HG03139 (cell line): Measurements from ENCODE around the gene TRNT1.

Experiments used
- ATAC-seq: cut with Tn5 transposase; IDR thresholded peaks from one replicate; pipeline ENCODE4 v1.9.1; 2021; ENCODE audit not compliant: unreplicated experiment

The TRNT1 gene

GRCh38 chr3:3126477-3127431 is at the start of gene TRNT1:
TRNT1 (plus strand) TSS chr3:3126940; CDS start chr3:3129041, 2,101 bp downstream.
- ATAC-seq: peak; percentile 96

GRCh38 chr3:3080309-3080708 is 46.4 kb upstream of the TRNT1 start:
- no peak for ATAC-seq

DNA sequence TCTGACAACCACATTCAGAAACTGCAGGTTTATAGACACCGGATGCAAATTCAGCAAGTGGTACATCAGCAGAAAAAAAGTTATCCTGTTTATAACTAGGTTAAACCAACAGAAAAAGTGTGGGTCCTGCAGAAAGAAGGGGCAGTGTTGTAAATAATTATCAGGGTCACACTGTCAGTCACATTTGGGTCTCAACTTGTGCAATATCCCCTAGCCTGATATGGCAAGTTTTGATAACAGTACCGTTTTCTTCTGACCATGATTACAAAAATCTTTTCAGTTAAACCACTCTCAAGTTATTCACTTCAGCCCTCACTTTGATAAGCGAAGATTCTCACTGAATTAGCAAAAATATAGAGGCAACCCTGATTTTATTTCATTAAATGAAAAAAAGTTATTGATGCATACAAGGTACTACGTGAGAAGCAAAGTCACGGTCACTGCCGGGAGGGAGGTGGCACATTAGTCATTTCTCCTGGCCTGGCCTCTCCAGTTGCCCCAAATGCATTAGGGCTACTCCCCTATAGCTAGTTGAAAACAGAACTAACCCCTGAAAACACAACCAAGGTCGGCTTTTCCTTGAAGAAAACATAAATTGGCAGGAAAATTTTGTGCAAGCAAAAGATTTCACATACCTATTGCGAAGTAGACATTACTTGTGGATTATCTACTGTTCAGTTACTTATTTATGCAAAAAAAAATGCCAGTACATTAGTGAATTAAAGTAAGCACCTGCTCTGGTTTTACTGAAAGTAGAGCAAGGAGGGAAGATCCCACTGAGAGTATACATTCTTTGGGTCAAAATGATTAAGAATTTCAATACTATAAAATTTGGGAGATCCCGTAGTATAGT is 45.1 kb upstream of the TRNT1 start:
- peak; percentile 44 for ATAC-seq

GRCh38 chr3:3082234-3082924 is 44.4 kb upstream of the TRNT1 start:
- peak; percentile 77 for ATAC-seq

- no peak for ATAC-seq
Observed at GRCh38 chr3:3084890-3085289, 41.9 kb upstream of the TRNT1 start.

DNA sequence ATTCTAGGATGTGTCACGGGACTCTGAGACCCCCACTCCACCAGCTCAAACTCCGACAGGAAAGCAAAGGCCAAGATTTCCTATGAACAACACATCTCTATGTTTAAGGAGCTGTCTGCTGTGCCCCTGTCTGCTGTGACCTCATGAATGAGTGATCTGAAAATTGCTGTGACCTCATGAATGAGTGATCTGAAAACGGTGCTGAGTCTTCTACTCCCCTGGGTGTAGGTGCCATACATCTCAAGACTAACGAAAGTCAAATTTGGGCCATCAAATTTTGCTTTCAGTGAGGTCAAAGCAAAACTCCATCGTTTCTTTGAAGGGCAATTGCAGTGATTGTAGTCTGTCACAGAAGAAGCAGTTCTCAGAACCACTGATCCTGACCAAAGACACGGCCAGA is 41.0 kb upstream of the TRNT1 start:
- no peak for ATAC-seq

- no peak for ATAC-seq
Observed at GRCh38 chr3:3086239-3086638, 40.5 kb upstream of the TRNT1 start.

DNA sequence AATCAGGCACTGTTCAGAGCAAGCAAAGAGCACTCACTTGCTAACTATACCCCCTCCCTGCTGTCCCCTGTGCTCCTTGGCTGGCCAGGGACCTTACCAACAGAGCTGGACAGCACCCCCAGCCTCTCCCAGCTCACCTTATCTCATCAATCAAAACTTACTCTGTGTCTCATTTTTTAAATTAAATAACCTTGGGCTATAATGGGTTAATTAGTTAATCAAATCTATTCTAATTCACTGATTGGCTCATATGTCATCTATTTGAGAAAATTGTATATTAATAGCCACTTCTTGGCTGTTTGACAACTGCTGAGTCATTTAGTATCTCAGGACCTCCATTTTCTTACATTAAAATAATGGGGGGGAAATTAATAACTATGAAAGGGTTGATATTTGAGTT is 39.5 kb upstream of the TRNT1 start:
- ATAC-seq: no peak

- no peak for ATAC-seq
Observed at GRCh38 chr3:3087716-3088465, 38.8 kb upstream of the TRNT1 start.

- ATAC-seq: peak; percentile 98
Observed at GRCh38 chr3:3089017-3089416, 37.7 kb upstream of the TRNT1 start.

- ATAC-seq: no peak
Observed at GRCh38 chr3:3097958-3098357, 28.8 kb upstream of the TRNT1 start.

DNA sequence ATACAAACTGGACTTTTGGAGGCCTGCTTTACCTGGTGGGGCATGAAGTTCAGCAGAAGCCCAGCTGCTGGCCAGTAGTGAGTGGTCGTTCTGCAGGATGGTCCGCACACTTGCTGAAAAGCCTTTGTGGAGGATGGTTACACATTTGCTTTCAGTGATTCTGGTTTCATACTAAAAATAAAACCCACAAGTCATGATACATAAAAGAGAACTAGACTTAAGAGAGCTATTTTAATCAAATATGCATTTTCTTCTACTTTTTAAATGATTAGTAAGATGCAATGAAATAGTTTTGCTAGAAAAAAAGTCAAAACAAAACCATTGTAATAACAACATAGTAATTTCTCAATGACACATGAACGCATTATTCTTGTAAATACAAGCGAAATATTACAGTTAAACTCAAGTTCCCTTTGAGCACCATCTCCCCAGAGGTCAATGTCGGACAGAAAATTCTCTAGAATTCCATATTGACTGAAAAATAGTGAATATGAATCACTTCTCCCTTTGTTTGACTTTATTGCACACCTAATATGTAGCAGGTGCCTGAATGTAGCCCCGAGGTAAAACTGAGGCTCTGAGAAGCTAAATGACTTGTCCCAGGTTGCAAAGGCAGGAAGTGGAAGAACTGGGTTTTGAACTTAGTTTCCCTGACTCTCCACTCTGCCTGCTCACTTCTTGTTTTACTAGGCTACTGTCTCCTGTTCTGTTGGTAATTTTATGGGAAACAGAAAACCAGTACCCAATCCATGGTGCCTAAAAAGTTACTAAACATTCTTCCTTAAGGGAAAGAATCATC is 24.9 kb upstream of the TRNT1 start:
- no peak for ATAC-seq

GRCh38 chr3:3102751-3103150 is 24.0 kb upstream of the TRNT1 start:
- no peak for ATAC-seq

DNA sequence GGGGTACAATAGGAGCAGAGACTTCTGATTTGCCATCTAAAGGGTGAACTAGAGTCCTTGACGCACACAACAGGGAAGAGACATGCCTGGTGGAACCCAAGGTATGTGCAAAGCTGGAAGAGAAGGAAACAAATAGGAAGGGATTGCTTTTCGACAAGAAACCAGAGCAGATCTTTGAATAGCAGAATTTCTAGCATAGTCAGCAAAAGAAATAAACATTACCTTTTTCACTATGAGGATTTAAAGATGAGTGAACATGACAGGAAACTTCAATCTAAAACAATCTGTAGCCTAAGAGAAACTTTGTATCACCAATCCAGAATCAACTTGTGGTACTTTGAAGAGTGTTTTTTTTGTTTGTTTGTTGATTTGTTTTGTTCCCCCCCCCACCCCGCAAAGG is 21.5 kb upstream of the TRNT1 start:
- no peak for ATAC-seq

DNA sequence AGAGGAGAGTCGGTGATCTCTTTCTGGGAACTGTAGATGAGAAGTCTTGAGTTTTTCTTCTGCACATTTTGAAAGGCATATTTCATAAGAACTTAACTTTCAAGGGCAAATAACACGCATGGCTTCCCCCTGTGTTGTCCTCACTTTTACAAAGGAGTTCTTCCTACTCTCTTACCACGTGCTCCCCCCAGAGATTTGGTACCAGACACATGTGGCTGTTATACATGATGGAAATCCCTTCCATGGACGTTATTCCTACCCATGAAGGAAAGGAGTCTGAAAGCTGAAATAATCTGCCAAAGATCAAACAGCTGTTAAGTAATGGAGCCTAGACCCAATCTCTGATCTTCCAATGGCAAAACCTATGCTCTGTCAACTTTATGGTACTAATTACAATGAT is 20.9 kb upstream of the TRNT1 start:
- no peak for ATAC-seq

DNA sequence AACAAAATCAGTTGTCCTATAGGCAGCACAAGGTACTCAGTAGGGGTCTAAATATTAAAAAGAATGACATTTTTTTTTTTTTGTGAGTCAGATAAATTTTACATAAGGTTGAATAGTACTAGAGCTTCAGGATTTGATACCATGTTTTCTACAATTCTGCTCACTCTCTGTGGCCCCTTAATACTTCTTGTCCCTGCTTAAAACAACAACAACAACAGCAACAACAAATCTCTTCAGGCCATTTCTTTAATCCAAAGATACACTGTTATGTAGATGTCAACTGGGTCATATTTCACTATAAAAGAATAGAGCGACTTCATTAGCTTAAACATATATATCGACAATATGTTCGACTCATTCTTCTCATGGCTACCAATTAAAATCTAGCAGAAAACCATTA is 19.6 kb upstream of the TRNT1 start:
- no peak for ATAC-seq

- ATAC-seq: no peak
Observed at GRCh38 chr3:3107858-3108257, 18.9 kb upstream of the TRNT1 start.

GRCh38 chr3:3109407-3110298 is 17.1 kb upstream of the TRNT1 start:
- ATAC-seq: no peak

DNA sequence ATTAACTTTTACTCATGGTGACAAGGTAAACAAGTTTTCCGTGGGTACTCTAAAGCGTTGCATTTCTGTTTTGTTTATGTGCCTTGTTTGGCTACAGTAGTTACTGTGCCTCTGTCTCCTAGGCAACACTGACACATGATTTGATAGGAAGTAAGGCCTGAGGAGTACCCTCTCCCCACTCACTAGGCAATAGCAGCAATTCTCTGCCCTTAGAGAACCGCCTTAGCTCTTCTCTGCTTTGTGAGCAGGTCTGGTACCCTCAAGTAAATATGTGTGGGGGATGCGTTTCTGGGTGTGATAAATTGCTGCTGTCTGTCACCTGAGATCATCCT is 16.5 kb upstream of the TRNT1 start, which contains the start of gene IL5RA:
Gene IL5RA (minus strand): TSS at position 76 of the 332 bp plus-strand sequence. CDS start 5,390 bp downstream, outside the sequence.
- no peak for ATAC-seq
